Erythroblast (primary cell): ENCODE data around the gene IPO11.

ENCODE experiments used
- GATA1 ChIP-seq: IDR thresholded peaks from 2 replicates; pipeline ENCODE4 v1.6.1; 2011; ENCODE audit warnings: low read depth, mild to moderate bottlenecking, control low read depth, low read length, moderate library complexity
- POLR2A ChIP-seq: IDR thresholded peaks from 2 replicates; pipeline ENCODE4 v1.6.1; 2011; ENCODE audit warnings: mild to moderate bottlenecking, low read length

GRCh38 chr5:62385816-62386400 is 26.7 kb upstream of the IPO11 start:
- TF ChIP-seq POLR2A (no peak), GATA1 (no peak)
